LNCAP (cell line): ENCODE results near the gene IL12RB1.

Experiments used
- CTCF ChIP-seq: fragments of 450-650 bp; IDR thresholded peaks from 2 replicates; pipeline ENCODE4 v1.5.1; 2017; ENCODE audit warnings: mild to moderate bottlenecking

Gene IL12RB1

GRCh38 chr19:18123819-18124218, 37.1 kb upstream of the IL12RB1 start:
- TF ChIP-seq CTCF = no peak

GRCh38 chr19:18122860-18123795, 36.4 kb upstream of the IL12RB1 start:
- TF ChIP-seq CTCF = no peak

DNA sequence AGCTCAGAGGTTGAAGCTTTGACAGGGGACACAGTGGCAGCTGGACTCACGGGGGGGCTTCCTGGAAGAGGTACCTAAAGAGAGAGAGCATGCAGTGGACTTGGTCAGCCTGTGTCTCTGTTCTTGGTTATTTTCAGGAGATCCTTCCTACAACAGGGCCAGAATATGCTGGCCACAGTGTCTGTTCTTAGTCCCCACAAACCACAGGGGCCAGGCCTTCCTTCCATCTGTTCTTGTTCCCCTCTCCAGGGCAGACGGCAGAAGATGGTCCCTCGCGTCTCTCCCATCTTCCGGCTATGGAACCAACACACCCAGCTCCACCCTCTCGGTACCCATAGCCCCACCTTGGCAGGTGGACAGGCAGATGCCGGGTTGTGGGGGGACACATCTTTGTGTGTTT, 35.7 kb upstream of the IL12RB1 start:
- no peak for TF ChIP-seq CTCF

DNA sequence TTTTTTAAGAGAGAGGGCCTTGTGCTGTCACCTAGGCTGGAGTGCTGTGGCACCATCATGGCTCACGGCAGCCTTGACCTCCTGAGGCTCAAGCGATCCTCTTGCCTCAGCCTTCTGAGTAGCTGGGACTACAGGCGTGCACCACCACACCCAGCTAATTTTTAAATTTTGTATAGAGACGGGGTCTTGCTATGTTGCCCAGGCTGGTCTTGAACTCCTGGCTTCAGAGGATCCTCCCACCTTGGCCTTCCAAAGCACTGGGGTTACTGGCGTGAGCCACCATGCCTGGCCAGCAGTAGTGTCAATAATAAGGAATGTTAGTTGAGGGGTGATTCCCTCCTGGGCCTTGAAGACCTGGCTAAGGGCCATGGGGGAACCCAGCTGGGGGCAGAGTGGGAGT, 34.4 kb upstream of the IL12RB1 start:
- TF ChIP-seq CTCF = no peak

GRCh38 chr19:18120127-18120526, 33.4 kb upstream of the IL12RB1 start:
- TF ChIP-seq CTCF = no peak

DNA sequence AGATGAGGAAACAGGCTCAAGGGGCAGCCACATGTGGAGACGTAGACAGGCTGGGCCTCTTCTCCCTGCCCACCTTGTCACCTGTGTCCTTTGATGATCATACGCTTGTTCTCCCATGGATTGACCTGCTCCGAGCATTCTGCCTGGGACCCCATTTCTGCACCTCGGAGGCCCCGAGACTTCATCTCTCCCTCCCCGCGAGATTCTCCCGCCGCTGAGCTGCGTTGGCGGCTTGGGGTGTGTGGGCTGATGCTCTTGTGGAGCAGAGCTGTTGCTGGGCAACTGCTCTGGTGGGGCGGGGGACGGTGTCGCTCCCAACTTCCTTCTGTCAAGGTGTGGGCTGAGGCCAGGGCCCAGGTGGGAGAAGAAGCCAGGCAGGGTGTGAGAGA, 33.0 kb upstream of the IL12RB1 start:
- no peak for TF ChIP-seq CTCF

- no peak for TF ChIP-seq CTCF
These were observed 32.4 kb upstream of the IL12RB1 start for GRCh38 chr19:18119013-18119716.
